Upper lobe of right lung (tissue), 1 donor: ENCODE measurements around the gene TMEM63A. TPM values are rescaled to one million over a fixed set of nuclear protein-coding genes. Genes with fewer than 3 reads are reported as not detected.
"Not testable (repeated sequence)": the region's sequence is repeated elsewhere in the genome, so short reads cannot be mapped to it uniquely, and the experiment has no call there.

ENCODE experiments used
- ATAC-seq: fragments of 200-7000 bp; cut with Tn5 transposase; one replicate; pipeline ENCODE4 v1.9.1; 2020; ENCODE audit warnings: mild to moderate bottlenecking, moderate library complexity
- DNase-seq: peaks from one replicate; pipeline ENCODE4 v3.0.0-alpha.2; 2020
- H3K27ac ChIP-seq: fragments of 200-600 bp; one replicate; pipeline ENCODE4 v1.8.0; 2022
- H3K27me3 ChIP-seq: fragments of 200-600 bp; one replicate; pipeline ENCODE4 v1.8.0; 2022; ENCODE audit warnings: mild to moderate bottlenecking
- H3K36me3 ChIP-seq: fragments of 200-600 bp; one replicate; pipeline ENCODE4 v1.8.0; 2022
- H3K4me1 ChIP-seq: fragments of 200-600 bp; one replicate; pipeline ENCODE4 v1.8.0; 2022
- H3K4me3 ChIP-seq: fragments of 200-600 bp; one replicate; pipeline ENCODE4 v1.8.0; 2022; ENCODE audit warnings: mild to moderate bottlenecking
- H3K9me3 ChIP-seq: fragments of 200-600 bp; one replicate; pipeline ENCODE4 v1.8.0; 2022
- CTCF ChIP-seq: fragments of 200-600 bp; IDR thresholded peaks from one replicate; pipeline ENCODE4 v1.8.0; 2022; ENCODE audit warnings: antibody characterized with exemption
- intact Hi-C: fragments of 100-400 bp; cut with DNase I; formaldehyde crosslinking; loops from one replicate; pipeline ENCODE4 v1.11.0; 2022
- total RNA-seq: library from RNA; stranded (reverse); fragmentation: NEBNext Ultra II Directional; extraction: Animal tissue kit (Norgen Biotek cat#: 25700); gene quantifications from one replicate; pipeline ENCODE4 v1.2.1, GENCODE V29; 2021
- donor health status: DM: no; HTN: yes; CAD: no; lungs with severe emphysema.

Gene TMEM63A
- total RNA-seq, 1 donor from 2014 or later = 119 TPM

GRCh38 chr1:225888898-225889601 lies 6.9 kb upstream of the TMEM63A start, which contains the start of gene LEFTY1:
LEFTY1 (minus strand) TSS chr1:225889146; CDS start chr1:225889066, 80 bp downstream.
- no peaks in the 10 kb centered on the region for H3K4me1 ChIP-seq
- DNase-seq (no peak), ATAC-seq (no peak)
- no peak within 1 kb of the TSS for H3K27ac ChIP-seq
- H3K36me3 ChIP-seq = no peaks in the 10 kb centered on the region
- no peaks in the 10 kb centered on the region for H3K9me3 ChIP-seq
- no peaks in the 10 kb centered on the region for H3K27me3 ChIP-seq
- TF ChIP-seq CTCF = no peak
- intact Hi-C loops = no loop called here
- H3K4me3 ChIP-seq = no peak within 1 kb of the TSS

GRCh38 chr1:225888289-225888897 lies 6.2 kb upstream of the TMEM63A start:
- Histone ChIP-seq H3K9me3 (no peaks in the 10 kb centered on the region), H3K36me3 (no peaks in the 10 kb centered on the region), H3K27me3 (no peaks in the 10 kb centered on the region), H3K4me3 (no peak overlapping the region), H3K27ac (no peak overlapping the region), H3K4me1 (peaks cover under 1% of the 10 kb centered on the region)
- DNase-seq (no peak), ATAC-seq (no peak)
- intact Hi-C loops = no loop called here
- no peak for TF ChIP-seq CTCF

- not testable (repeated sequence) for H3K27me3 ChIP-seq
Observed at GRCh38 chr1:225887554-225888288, 5.5 kb upstream of the TMEM63A start.

GRCh38 chr1:225887030-225887314 lies 4.8 kb upstream of the TMEM63A start:
- Histone ChIP-seq H3K4me1 (peaks cover 4% of the 10 kb centered on the region), H3K27me3 (no peaks in the 10 kb centered on the region), H3K4me3 (no peak overlapping the region), H3K36me3 (no peaks in the 10 kb centered on the region), H3K27ac (no peak overlapping the region), H3K9me3 (no peaks in the 10 kb centered on the region)
- ATAC-seq (no peak), DNase-seq (no peak)
- intact Hi-C loops = no loop called here
- TF ChIP-seq CTCF = no peak

More at GRCh38 chr1:225887554-225888288, 5.5 kb upstream of the TMEM63A start:
- intact Hi-C loops, H3K9me3 ChIP-seq, ATAC-seq, H3K27ac ChIP-seq, H3K4me3 ChIP-seq, H3K36me3 ChIP-seq, DNase-seq, H3K4me1 ChIP-seq: not testable (repeated sequence)

- no peak for ATAC-seq
- intact Hi-C loops = no loop called here
- TF ChIP-seq CTCF = no peak
- DNase-seq = no peak
- Histone ChIP-seq H3K27me3 (no peaks in the 10 kb centered on the region), H3K4me1 (peaks cover 4% of the 10 kb centered on the region), H3K4me3 (no peak overlapping the region), H3K36me3 (no peaks in the 10 kb centered on the region), H3K9me3 (no peaks in the 10 kb centered on the region), H3K27ac (no peak overlapping the region)
Observed at GRCh38 chr1:225886159-225887029, 4.2 kb upstream of the TMEM63A start.
